ENCODE results near the gene NFATC1.

NFATC1 gene

GRCh38 chr18:79489899-79490625, 94.3 kb downstream of the NFATC1 start:
- Mint-ChIP-seq H3K27ac (no peak overlapping the region), H3K4me3 (no peak overlapping the region), H3K27me3 (no peaks in the 10 kb centered on the region), H3K9me3 (peaks cover 23% of the 10 kb centered on the region), H3K36me3 (ENCODE audit: low read depth) (peaks cover 95% of the 10 kb centered on the region), H3K4me1 (ENCODE audit: low read depth) (no peaks in the 10 kb centered on the region)
- intact Hi-C loops (cut with micrococcal nuclease), result no loop called here

- Mint-ChIP-seq H3K4me1 (ENCODE audit: low read depth) (no peaks in the 10 kb centered on the region), H3K9me3 (peaks cover 28% of the 10 kb centered on the region), H3K36me3 (ENCODE audit: low read depth) (peaks cover 95% of the 10 kb centered on the region), H3K27me3 (no peaks in the 10 kb centered on the region), H3K27ac (no peak overlapping the region), H3K4me3 (no peak overlapping the region)
- intact Hi-C loops (cut with micrococcal nuclease), result no loop called here
Observed at GRCh38 chr18:79490626-79491041, 94.9 kb downstream of the NFATC1 start.

GRCh38 chr18:79491081-79491551, 95.4 kb downstream of the NFATC1 start:
- Mint-ChIP-seq H3K4me1 (ENCODE audit: low read depth) (no peaks in the 10 kb centered on the region), H3K36me3 (ENCODE audit: low read depth) (peaks cover 95% of the 10 kb centered on the region), H3K9me3 (peaks cover 33% of the 10 kb centered on the region), H3K27me3 (no peaks in the 10 kb centered on the region), H3K4me3 (no peak overlapping the region), H3K27ac (no peak overlapping the region)
- intact Hi-C loops (cut with micrococcal nuclease), result no loop called here

DNA sequence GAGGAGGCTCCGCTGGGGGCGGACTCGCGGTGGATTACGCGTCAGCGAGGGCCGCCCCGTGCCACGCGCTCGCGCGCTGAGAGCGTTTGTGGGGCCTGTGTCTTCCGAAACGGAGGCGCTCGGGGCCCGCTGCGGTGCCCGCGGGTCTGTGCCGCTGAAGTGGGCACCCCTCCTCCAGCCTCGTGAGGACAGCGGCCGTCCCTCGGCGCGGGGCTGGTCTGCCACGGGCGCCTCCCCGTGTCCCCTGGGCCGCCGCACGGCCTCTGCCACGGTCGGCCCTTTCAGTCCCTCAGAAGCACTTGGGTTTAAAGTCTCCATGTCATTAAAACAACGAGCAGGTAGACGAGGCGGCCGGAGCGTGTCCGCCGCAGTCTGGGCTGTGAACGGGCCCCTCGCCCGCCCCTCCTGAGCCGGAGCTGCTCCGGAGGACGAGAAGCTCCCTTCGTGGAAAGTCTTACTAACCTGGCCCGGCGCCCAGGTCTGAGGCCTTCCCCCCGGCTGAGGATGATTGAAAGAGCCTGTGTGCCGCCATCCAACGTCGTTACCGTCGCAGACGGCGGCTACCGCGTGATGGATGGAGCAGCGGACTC, 97.6 kb downstream of the NFATC1 start:
- H3K4me1 Mint-ChIP-seq (ENCODE audit: low read depth), result no peaks in the 10 kb centered on the region
- no peak overlapping the region for H3K27ac Mint-ChIP-seq
- H3K9me3 Mint-ChIP-seq, result peaks cover 55% of the 10 kb centered on the region
- H3K27me3 Mint-ChIP-seq, result no peaks in the 10 kb centered on the region
- peaks cover 95% of the 10 kb centered on the region for H3K36me3 Mint-ChIP-seq (ENCODE audit: low read depth)
- intact Hi-C loops (cut with micrococcal nuclease), result no loop called here
- no peak overlapping the region for H3K4me3 Mint-ChIP-seq

DNA sequence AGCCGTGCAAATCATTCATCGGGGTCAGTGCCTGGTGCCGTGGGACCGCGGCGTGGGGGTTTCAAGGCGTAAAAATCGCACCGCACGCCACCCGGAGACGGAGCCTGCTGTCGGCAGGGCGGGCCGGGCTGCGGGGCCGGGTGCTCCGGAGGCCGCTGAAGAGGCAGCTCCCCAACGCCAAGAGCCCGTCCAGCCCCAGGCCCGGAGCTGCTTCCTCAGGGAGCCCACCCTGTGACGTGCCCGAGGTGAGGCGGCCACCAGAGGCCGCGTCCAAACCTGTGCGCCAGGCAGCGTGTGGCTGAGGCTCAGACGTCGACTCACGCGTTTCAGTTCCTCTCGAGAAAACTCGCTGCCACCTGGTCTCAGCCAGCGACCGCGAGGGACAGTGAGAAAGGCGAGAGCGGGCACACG, 98.1 kb downstream of the NFATC1 start:
- H3K36me3 Mint-ChIP-seq (ENCODE audit: low read depth), result peaks cover 90% of the 10 kb centered on the region

DNA sequence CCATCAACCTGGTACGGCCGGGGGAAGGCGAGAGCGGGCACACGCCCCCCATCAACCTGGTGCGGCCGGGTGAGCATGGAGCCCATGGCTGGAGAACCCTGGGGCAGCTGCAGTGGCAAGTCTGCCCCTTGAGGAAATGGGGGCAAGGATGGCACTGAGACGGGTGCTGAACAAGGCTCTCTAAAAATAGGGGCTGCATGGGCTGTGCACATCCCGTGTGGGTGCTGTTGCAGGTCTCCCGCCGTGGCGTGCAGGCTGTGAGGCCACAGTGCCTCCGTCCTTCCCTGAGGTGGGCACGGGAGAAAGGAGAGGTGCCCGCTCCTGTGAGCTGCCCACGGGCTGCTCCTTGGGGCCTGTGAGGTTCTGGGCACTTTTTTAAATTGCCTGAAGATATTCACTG, 99.2 kb downstream of the NFATC1 start:
- no peaks in the 10 kb centered on the region for H3K4me1 Mint-ChIP-seq (ENCODE audit: low read depth)
- peaks cover 79% of the 10 kb centered on the region for H3K36me3 Mint-ChIP-seq (ENCODE audit: low read depth)
- H3K27me3 Mint-ChIP-seq, result no peaks in the 10 kb centered on the region
- peaks cover 71% of the 10 kb centered on the region for H3K9me3 Mint-ChIP-seq
- no peak overlapping the region for H3K4me3 Mint-ChIP-seq
- intact Hi-C loops (cut with micrococcal nuclease), result no loop called here
- no peak overlapping the region for H3K27ac Mint-ChIP-seq

More for the DNA sequence above, 98.1 kb downstream of the NFATC1 start:
- peaks cover 60% of the 10 kb centered on the region for H3K9me3 Mint-ChIP-seq
- no peak overlapping the region for H3K27ac Mint-ChIP-seq
- intact Hi-C loops (cut with micrococcal nuclease), result no loop called here
- no peak overlapping the region for H3K4me3 Mint-ChIP-seq
- no peaks in the 10 kb centered on the region for H3K27me3 Mint-ChIP-seq
- H3K4me1 Mint-ChIP-seq (ENCODE audit: low read depth), result no peaks in the 10 kb centered on the region

DNA sequence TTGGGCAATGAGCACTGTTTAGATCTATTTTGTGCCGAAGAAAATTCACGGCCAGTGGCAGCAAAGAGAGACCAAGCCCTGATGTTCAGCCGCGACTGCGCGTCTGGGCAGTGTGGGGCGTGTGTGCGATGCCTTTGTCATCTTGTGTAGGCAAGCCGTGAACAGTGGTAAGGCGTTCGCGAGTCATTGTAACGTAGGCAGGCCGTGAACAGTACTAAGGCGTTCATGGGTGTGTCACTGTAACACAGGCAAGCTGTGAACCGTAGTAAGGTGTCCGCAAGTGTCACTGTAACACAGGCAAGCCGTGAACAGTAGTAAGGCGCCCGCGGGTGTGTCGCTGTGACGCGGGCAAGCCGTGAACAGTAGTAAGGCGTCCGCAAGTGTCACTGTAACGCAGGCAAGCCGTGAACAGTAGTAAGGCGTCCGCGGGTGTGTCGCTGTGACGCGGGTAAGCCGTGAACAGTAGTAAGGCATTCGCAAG, 99.9 kb downstream of the NFATC1 start:
- H3K4me1 Mint-ChIP-seq (ENCODE audit: low read depth), result no peaks in the 10 kb centered on the region
- no peak overlapping the region for H3K4me3 Mint-ChIP-seq
- no peak overlapping the region for H3K27ac Mint-ChIP-seq
- peaks cover 76% of the 10 kb centered on the region for H3K9me3 Mint-ChIP-seq
- H3K36me3 Mint-ChIP-seq (ENCODE audit: low read depth), result peaks cover 72% of the 10 kb centered on the region
- H3K27me3 Mint-ChIP-seq, result peaks cover 4% of the 10 kb centered on the region
- intact Hi-C loops (cut with micrococcal nuclease), result no loop called here

- Mint-ChIP-seq H3K27ac (no peak overlapping the region), H3K9me3 (peaks cover 68% of the 10 kb centered on the region), H3K4me1 (ENCODE audit: low read depth) (no peaks in the 10 kb centered on the region), H3K4me3 (no peak overlapping the region), H3K36me3 (ENCODE audit: low read depth) (peaks cover 64% of the 10 kb centered on the region), H3K27me3 (peaks cover 4% of the 10 kb centered on the region)
- intact Hi-C loops (cut with micrococcal nuclease), result no loop called here
Observed at GRCh38 chr18:79496237-79496977, 100.7 kb downstream of the NFATC1 start.

DNA sequence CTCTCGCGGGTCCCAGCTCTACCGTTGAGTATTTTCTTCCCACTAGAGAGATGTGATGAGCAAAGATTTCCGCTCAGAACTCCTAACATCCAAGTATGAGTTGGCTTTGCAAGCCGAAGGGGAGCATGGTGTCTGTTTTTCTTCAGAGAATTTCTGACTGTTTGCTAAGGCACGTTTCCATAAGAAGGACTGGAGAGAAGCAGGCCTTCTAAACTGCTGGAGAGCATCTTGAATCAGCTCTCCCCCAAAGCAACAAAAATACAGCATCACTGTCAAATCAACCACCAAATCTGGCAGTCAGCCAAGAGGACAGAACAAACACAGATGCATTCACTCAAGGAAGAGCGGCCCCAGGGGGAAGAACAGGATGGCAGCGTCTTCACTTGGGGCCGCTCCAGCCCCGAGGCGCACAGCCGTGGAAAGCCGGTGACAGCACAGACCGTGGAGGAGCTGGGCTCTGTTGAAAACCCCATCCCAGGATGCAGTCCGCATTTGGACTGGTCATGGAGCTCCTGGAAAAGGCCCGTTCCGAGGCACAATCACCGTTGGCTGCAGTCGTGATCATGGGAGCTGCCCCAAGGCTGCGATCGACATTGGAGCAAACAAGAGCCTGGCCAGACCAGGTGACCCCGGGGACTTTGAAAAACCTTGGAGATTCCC, 101.4 kb downstream of the NFATC1 start:
- peaks cover 4% of the 10 kb centered on the region for H3K27me3 Mint-ChIP-seq
- H3K4me3 Mint-ChIP-seq, result no peak overlapping the region
- H3K27ac Mint-ChIP-seq, result no peak overlapping the region
- H3K9me3 Mint-ChIP-seq, result peaks cover 61% of the 10 kb centered on the region
- intact Hi-C loops (cut with micrococcal nuclease), result no loop called here
- peaks cover 57% of the 10 kb centered on the region for H3K36me3 Mint-ChIP-seq (ENCODE audit: low read depth)
- H3K4me1 Mint-ChIP-seq (ENCODE audit: low read depth), result no peaks in the 10 kb centered on the region

DNA sequence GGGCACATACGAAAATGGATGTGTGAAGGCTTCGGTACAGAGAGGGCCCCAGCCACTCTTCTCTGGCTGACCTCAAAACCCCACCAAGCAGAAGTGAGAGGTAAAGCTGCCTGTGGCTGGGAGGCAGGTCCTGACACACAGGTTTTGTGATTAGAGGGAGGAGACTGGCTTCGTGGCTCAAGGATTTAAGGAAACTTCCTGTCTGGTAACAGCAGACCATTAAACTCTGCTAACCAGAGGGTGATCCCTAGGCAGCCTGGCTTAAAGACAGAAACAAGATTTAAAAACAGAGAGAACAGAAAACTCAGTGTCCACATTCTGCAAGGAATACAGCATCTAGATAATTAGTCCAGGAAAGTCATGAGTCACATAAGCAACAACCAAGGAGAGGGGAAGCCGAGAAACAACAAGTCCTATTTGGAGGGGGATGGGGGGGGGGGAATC, 101.9 kb downstream of the NFATC1 start:
- Mint-ChIP-seq H3K4me3 (no peak overlapping the region), H3K36me3 (ENCODE audit: low read depth) (peaks cover 52% of the 10 kb centered on the region), H3K27ac (no peak overlapping the region), H3K27me3 (peaks cover 4% of the 10 kb centered on the region), H3K4me1 (ENCODE audit: low read depth) (no peaks in the 10 kb centered on the region), H3K9me3 (peaks cover 59% of the 10 kb centered on the region)
- intact Hi-C loops (cut with micrococcal nuclease), result no loop called here

DNA sequence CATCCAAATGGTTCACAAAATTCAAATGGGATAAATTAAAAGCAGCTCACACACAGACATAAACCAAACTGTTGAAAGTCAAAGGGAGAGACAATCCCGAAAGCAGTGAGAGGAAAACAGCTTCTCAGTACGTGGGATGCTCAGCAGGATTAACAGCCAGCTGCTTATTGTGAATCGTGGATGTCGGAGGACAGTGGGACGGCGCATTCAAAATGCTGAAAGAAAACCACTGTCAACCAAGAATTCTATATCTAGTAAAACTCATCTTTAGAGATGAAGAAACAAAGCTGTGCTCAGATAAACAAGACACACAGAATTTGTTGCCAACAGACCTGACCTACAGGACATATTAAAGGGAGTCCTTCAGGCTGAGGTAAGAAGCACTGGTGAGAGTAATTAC, 102.9 kb downstream of the NFATC1 start:
- Mint-ChIP-seq H3K27ac (no peak overlapping the region), H3K4me3 (no peak overlapping the region), H3K4me1 (ENCODE audit: low read depth) (no peaks in the 10 kb centered on the region), H3K9me3 (peaks cover 59% of the 10 kb centered on the region), H3K36me3 (ENCODE audit: low read depth) (peaks cover 42% of the 10 kb centered on the region), H3K27me3 (peaks cover 4% of the 10 kb centered on the region)
- intact Hi-C loops (cut with micrococcal nuclease), result no loop called here

GRCh38 chr18:79501006-79501405, 105.3 kb downstream of the NFATC1 start:
- no peak overlapping the region for H3K4me3 Mint-ChIP-seq
- peaks cover 47% of the 10 kb centered on the region for H3K9me3 Mint-ChIP-seq
- H3K4me1 Mint-ChIP-seq (ENCODE audit: low read depth), result peaks cover 20% of the 10 kb centered on the region
- intact Hi-C loops (cut with micrococcal nuclease), result no loop called here
- H3K27me3 Mint-ChIP-seq, result peaks cover 4% of the 10 kb centered on the region
- no peak overlapping the region for H3K27ac Mint-ChIP-seq
- H3K36me3 Mint-ChIP-seq (ENCODE audit: low read depth), result peaks cover 23% of the 10 kb centered on the region

DNA sequence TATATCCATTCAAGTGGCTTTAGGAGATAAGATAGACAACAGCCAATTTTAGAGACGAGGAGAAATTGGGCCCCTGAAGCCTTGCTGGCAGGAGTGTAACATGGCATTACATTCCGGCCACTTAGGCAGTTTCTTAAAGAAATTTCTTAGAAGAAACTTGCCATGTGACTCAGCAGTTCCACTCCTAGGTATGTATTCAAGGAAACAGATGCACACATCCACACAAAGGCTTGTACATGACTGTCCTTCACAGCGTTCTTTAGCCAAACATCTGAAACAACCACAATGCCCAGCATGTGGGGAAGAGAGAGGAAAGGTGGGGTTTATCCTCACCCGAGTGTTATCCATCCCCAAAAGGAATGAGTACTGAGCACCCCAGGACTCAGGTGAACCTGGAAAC, 107.1 kb downstream of the NFATC1 start:
- peaks cover 37% of the 10 kb centered on the region for H3K4me1 Mint-ChIP-seq (ENCODE audit: low read depth)
- no peak overlapping the region for H3K27ac Mint-ChIP-seq
- H3K36me3 Mint-ChIP-seq (ENCODE audit: low read depth), result peaks cover 5% of the 10 kb centered on the region
- H3K4me3 Mint-ChIP-seq, result no peak overlapping the region
- H3K27me3 Mint-ChIP-seq, result peaks cover 6% of the 10 kb centered on the region
- H3K9me3 Mint-ChIP-seq, result peaks cover 29% of the 10 kb centered on the region
- intact Hi-C loops (cut with micrococcal nuclease), result no loop called here

- Mint-ChIP-seq H3K4me1 (ENCODE audit: low read depth) (peaks cover 44% of the 10 kb centered on the region), H3K27ac (no peak overlapping the region), H3K27me3 (peaks cover 9% of the 10 kb centered on the region), H3K9me3 (peaks cover 23% of the 10 kb centered on the region), H3K36me3 (ENCODE audit: low read depth) (no peaks in the 10 kb centered on the region), H3K4me3 (no peak overlapping the region)
- intact Hi-C loops (cut with micrococcal nuclease), result no loop called here
Observed at GRCh38 chr18:79503406-79503805, 107.7 kb downstream of the NFATC1 start.

All from dendritic cell treated with granulocyte-macrophage colony-stimulating factor and Interleukin-4, amounts not matched to agents 40 ng/mL and 50 ng/mL, for 4 days (primary cell).